HL-60 (cell line): ENCODE data around the gene VPS37D.

ENCODE experiments used
- CTCF ChIP-seq: IDR thresholded peaks from one replicate; pipeline ENCODE4 v1.5.1; 2011; ENCODE audit warnings: low read length, control low read depth, inconsistent platforms; ENCODE audit not compliant: insufficient read depth
- REST ChIP-seq: IDR thresholded peaks from 2 replicates; pipeline ENCODE4 v1.6.1; 2012; ENCODE audit warnings: low read depth; ENCODE audit not compliant: insufficient replicate concordance
- SPI1 ChIP-seq: IDR thresholded peaks from 2 replicates; pipeline ENCODE4 v1.6.1; 2012; ENCODE audit warnings: low read depth, mild to moderate bottlenecking, borderline replicate concordance

- TF ChIP-seq CTCF (no peak), REST (no peak), SPI1 (no peak)
Measured at GRCh38 chr7:73703225-73703624, 35.6 kb downstream of the VPS37D start.
